GM19239 (cell line): ENCODE data around the gene SLC5A4.
"Not testable (repeated sequence)": the region's sequence is repeated elsewhere in the genome, so short reads cannot be mapped to it uniquely, and the experiment has no call there.

Experiments
- DNase-seq: peaks from one replicate; pipeline ENCODE4 v3.0.0; 2011; ENCODE audit warnings: low spot score; ENCODE audit not compliant: insufficient read length
- FAIRE-seq: peaks from 2 replicates; lab custom pipeline; 2011; peaks lifted over from hg19 to GRCh38; lab: Jason Lieb, UNC

The SLC5A4 gene

GRCh38 chr22:32202539-32203180 lies 52.5 kb downstream of the SLC5A4 start:
- peak; percentile 50 for DNase-seq
- FAIRE-seq: no peak

- FAIRE-seq (no peak), DNase-seq (no peak)
Measured at GRCh38 chr22:32202161-32202538, 53.0 kb downstream of the SLC5A4 start.

- FAIRE-seq: no peak
- no peak for DNase-seq
Measured at GRCh38 chr22:32200752-32201151, 54.4 kb downstream of the SLC5A4 start.

GRCh38 chr22:32199961-32200360 lies 55.2 kb downstream of the SLC5A4 start:
- DNase-seq (no peak), FAIRE-seq (no peak)

- FAIRE-seq: no peak
- DNase-seq: no peak
Measured at GRCh38 chr22:32199341-32199740, 55.8 kb downstream of the SLC5A4 start.

GRCh38 chr22:32197553-32198226 lies 57.5 kb downstream of the SLC5A4 start:
- FAIRE-seq, DNase-seq: not testable (repeated sequence)

- not testable (repeated sequence) for FAIRE-seq
Measured at GRCh38 chr22:32195900-32196299, 59.2 kb downstream of the SLC5A4 start.

GRCh38 chr22:32193346-32193745 lies 61.8 kb downstream of the SLC5A4 start:
- FAIRE-seq, DNase-seq: not testable (repeated sequence)

More at GRCh38 chr22:32195900-32196299, 59.2 kb downstream of the SLC5A4 start:
- DNase-seq: not testable (repeated sequence)

- not testable (repeated sequence) for FAIRE-seq
Measured at GRCh38 chr22:32191021-32191420, 64.1 kb downstream of the SLC5A4 start.

GRCh38 chr22:32185821-32186220 lies 69.3 kb downstream of the SLC5A4 start:
- no peak for FAIRE-seq
- no peak for DNase-seq

More at GRCh38 chr22:32191021-32191420, 64.1 kb downstream of the SLC5A4 start:
- not testable (repeated sequence) for DNase-seq

- FAIRE-seq (no peak), DNase-seq (no peak)
Measured at GRCh38 chr22:32183625-32184024, 71.5 kb downstream of the SLC5A4 start.

GRCh38 chr22:32181043-32181442 lies 74.1 kb downstream of the SLC5A4 start:
- no peak for FAIRE-seq
- DNase-seq: no peak

- DNase-seq: no peak
- FAIRE-seq: no peak
Measured at GRCh38 chr22:32177221-32177765, 77.9 kb downstream of the SLC5A4 start.

- DNase-seq: no peak
- FAIRE-seq: no peak
Measured at GRCh38 chr22:32175683-32176644, 79.2 kb downstream of the SLC5A4 start.

- FAIRE-seq (no peak), DNase-seq (no peak)
Measured at GRCh38 chr22:32175115-32175514, 80.0 kb downstream of the SLC5A4 start.
